Measurements from ENCODE around the gene DISC1. TPM values are rescaled to one million over a fixed set of nuclear protein-coding genes. Genes with fewer than 3 reads are reported as not detected.
"Not testable (repeated sequence)": the region's sequence is repeated elsewhere in the genome, so short reads cannot be mapped to it uniquely, and the experiment has no call there.

Gene DISC1
- polyA plus RNA-seq, 1 experiment = 2.3 TPM

- H3K4me3 ChIP-seq (ENCODE audit: low read depth, low read length) = no peak overlapping the region
- no peaks in the 10 kb centered on the region for H3K27me3 ChIP-seq (ENCODE audit: control insufficient read depth, insufficient read depth, low read length)
- POLR2A ChIA-PET = no interaction called here
- TF ChIP-seq, protein P1, sequence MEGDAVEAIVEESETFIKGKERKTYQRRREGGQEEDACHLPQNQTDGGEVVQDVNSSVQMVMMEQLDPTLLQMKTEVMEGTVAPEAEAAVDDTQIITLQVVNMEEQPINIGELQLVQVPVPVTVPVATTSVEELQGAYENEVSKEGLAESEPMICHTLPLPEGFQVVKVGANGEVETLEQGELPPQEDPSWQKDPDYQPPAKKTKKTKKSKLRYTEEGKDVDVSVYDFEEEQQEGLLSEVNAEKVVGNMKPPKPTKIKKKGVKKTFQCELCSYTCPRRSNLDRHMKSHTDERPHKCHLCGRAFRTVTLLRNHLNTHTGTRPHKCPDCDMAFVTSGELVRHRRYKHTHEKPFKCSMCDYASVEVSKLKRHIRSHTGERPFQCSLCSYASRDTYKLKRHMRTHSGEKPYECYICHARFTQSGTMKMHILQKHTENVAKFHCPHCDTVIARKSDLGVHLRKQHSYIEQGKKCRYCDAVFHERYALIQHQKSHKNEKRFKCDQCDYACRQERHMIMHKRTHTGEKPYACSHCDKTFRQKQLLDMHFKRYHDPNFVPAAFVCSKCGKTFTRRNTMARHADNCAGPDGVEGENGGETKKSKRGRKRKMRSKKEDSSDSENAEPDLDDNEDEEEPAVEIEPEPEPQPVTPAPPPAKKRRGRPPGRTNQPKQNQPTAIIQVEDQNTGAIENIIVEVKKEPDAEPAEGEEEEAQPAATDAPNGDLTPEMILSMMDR (IDR thresholded peaks at IDR 0.05; ENCODE audit: insufficient read depth, low read depth, low read length) = no peak
- no peaks in the 10 kb centered on the region for H3K36me3 ChIP-seq (ENCODE audit: control insufficient read depth, insufficient read depth, low read length)
- CTCF ChIA-PET = interaction anchor here (0.6 kb wide), 1 partner anchor 1173 kb away, joined by 3 read pairs; no protein-coding TSS in a partner anchor
- DNase-seq (ENCODE audit: low read depth) = peak; percentile 12
These were observed 331.9 kb downstream of the DISC1 start for GRCh38 chr1:231958448-231958847.

DNA sequence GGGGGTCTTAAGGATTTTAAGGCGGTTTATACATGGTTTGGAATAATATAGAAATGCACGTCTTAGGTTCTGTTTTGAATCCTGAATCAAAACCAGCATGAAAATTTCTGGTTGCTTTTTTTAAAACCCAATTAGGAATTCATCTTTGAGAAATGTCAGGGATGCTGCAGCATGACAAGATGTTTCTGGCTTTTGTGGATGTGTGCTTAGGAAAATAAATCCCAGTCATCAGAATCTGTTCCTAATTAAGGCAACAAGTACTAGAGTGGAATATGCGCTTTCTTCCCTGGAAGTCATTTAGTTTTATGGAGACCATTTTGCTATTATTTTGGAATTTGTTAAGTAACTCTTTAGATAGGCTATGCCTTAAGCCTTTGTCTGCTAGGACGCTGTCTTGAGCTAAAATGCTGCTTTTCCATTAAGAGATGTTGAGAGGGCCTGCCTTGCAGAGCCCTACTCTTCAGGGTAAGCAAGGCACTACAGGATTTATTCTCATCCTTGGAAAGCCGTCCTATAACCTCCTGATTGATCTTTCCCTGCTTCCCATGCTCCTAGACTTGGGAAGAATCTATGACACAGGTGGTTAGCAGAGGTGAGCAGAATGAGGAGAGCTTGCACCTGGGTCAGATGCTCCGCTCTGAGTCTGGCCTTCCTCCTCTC, 332.8 kb downstream of the DISC1 start:
- POLR2A ChIA-PET = interaction anchor here (0.6 kb wide), 1 partner anchor 10 kb away, joined by 3 read pairs; no protein-coding TSS in a partner anchor
- DNase-seq (ENCODE audit: low read depth) = peak; percentile 59
- no peaks in the 10 kb centered on the region for H3K27me3 ChIP-seq (ENCODE audit: control insufficient read depth, insufficient read depth, low read length)
- no peak overlapping the region for H3K4me3 ChIP-seq (ENCODE audit: low read depth, low read length)
- no peaks in the 10 kb centered on the region for H3K36me3 ChIP-seq (ENCODE audit: control insufficient read depth, insufficient read depth, low read length)
- CTCF ChIA-PET = no interaction called here
- TF ChIP-seq, protein P1 (IDR thresholded peaks at IDR 0.05; ENCODE audit: insufficient read depth, low read depth, low read length) = no peak

- POLR2A ChIA-PET; H3K4me3 ChIP-seq (ENCODE audit: low read depth, low read length); H3K27me3 ChIP-seq (ENCODE audit: control insufficient read depth, insufficient read depth, low read length); DNase-seq (ENCODE audit: low read depth); H3K36me3 ChIP-seq (ENCODE audit: control insufficient read depth, insufficient read depth, low read length); CTCF ChIA-PET: not testable (repeated sequence)
These were observed 335.2 kb downstream of the DISC1 start for GRCh38 chr1:231961801-231962200.

DNA sequence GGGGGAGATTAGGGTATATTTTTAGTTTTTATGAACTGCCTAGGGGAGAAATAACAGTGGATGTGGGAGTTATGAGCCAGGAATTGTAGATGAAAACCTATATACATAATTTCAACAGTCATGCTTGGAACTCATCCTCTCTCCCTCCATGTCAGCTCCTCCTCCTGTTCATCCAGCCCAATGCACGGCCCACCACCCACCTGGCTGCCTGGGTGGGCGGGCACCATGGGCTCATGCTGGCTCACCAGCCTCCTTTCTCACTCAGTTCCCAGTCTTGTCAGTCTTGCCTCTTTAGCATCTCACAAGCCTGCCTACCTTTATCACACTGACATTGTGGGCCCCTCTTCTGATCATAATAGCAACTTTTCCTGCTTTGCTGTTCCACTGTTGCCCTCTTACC, 336.0 kb downstream of the DISC1 start:
- Histone ChIP-seq H3K4me3 (ENCODE audit: low read depth, low read length) (no peak overlapping the region), H3K36me3 (ENCODE audit: control insufficient read depth, insufficient read depth, low read length) (no peaks in the 10 kb centered on the region), H3K27me3 (ENCODE audit: control insufficient read depth, insufficient read depth, low read length) (no peaks in the 10 kb centered on the region)
- TF ChIP-seq, protein P1 (IDR thresholded peaks at IDR 0.05; ENCODE audit: insufficient read depth, low read depth, low read length) = no peak
- ChIA-PET POLR2A (no interaction called here), CTCF (no interaction called here)
- DNase-seq (ENCODE audit: low read depth) = no peak

DNA sequence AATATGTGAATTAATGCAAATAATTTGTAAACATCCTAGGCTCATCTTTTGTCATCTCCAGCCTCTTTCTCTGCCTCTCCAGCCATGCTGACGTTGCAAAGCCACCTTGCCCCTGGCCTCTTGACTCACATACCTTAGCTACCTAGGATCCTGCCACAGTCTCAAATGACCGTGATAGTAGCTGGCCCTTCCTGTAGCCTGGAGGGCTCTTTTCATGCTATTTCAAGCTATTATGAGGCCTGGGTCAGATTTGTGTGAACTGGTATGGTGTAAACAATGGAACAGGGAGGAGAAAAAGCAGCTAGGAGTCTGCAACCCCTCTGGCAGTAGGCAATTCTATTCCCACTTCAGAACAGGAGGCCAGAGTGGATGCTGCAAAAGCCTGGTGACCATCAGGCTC, 337.7 kb downstream of the DISC1 start:
- ChIA-PET CTCF (interaction anchor here (0.9 kb wide), 1 partner anchor 23 kb away, joined by 3 read pairs; no protein-coding TSS in a partner anchor), POLR2A (no interaction called here)
- Histone ChIP-seq H3K36me3 (ENCODE audit: control insufficient read depth, insufficient read depth, low read length) (no peaks in the 10 kb centered on the region), H3K4me3 (ENCODE audit: low read depth, low read length) (no peak overlapping the region), H3K27me3 (ENCODE audit: control insufficient read depth, insufficient read depth, low read length) (no peaks in the 10 kb centered on the region)
- TF ChIP-seq, protein P1 (IDR thresholded peaks at IDR 0.05; ENCODE audit: insufficient read depth, low read depth, low read length) = no peak
- no peak for DNase-seq (ENCODE audit: low read depth)

DNA sequence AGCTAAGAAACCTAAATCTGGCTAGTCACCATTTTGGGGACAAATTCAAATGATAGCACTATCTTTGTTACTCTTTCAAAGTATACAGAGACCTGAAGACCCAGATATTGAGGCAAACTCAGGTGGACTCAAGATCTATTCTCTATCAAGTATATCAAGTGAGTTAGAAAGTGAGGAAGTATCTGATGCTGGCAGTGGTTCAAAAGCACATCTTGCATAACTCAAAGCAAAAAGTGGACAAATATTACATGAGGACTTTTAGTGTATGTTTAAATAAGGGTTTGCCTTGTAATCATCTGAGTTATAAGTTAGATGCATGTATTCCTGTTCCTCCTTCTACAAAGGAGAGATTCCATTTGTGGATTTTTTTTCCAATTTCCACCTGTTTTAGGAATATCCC, 338.4 kb downstream of the DISC1 start:
- ChIA-PET CTCF (no interaction called here), POLR2A (no interaction called here)
- TF ChIP-seq, protein P1 (IDR thresholded peaks at IDR 0.05; ENCODE audit: insufficient read depth, low read depth, low read length) = no peak
- Histone ChIP-seq H3K4me3 (ENCODE audit: low read depth, low read length) (no peak overlapping the region), H3K27me3 (ENCODE audit: control insufficient read depth, insufficient read depth, low read length) (no peaks in the 10 kb centered on the region), H3K36me3 (ENCODE audit: control insufficient read depth, insufficient read depth, low read length) (no peaks in the 10 kb centered on the region)
- DNase-seq (ENCODE audit: low read depth) = no peak

Measured in BJ (cell line).